HepG2 (cell line): ENCODE results near the gene ESYT1. TPM values are rescaled to one million over a fixed set of nuclear protein-coding genes. Genes with fewer than 3 reads are reported as not detected.

Experiments
- MIER2 ChIP-seq: IDR thresholded peaks from 2 replicates; pipeline ENCODE4 v1.6.1; 2016; ENCODE audit warnings: missing biosample characterization, missing genetic modification reagents
- REPIN1 ChIP-seq: sonication (generic); formaldehyde crosslinking; IDR thresholded peaks from 2 replicates; pipeline ENCODE4 v1.8.0; 2022; ENCODE audit warnings: missing genetic modification reagents, low read depth, mild to moderate bottlenecking, borderline replicate concordance
- SCMH1 ChIP-seq: sonication (generic); formaldehyde crosslinking; IDR thresholded peaks from 2 replicates; pipeline ENCODE4 v1.9.0; 2021; ENCODE audit warnings: missing genetic modification reagents, mild to moderate bottlenecking, borderline replicate concordance
- ZNF205 ChIP-seq: IDR thresholded peaks from 2 replicates; pipeline ENCODE4 v1.6.1; 2018; ENCODE audit warnings: missing biosample characterization, missing genetic modification reagents
- ZSCAN30 ChIP-seq: sonication (generic); formaldehyde crosslinking; IDR thresholded peaks from 2 replicates; pipeline ENCODE4 v1.5.0; 2020; ENCODE audit warnings: mild to moderate bottlenecking, missing genetic modification reagents
- polyA plus RNA-seq, 8 experiments: library from polyadenylated mRNA; depleted of rRNA in 3 of 8; stranded (reverse) in 7 of 8; unstranded in 1 of 8; fragments of >200 nt; fragmentation: Illumina TruSeq in 4 of 8; extraction: Trizol in 4 of 8; gene quantifications; 2 replicates each; pipeline versions ENCODE4 v1.2.1 to v1.2.3, GENCODE V29; 2011 to 2016; ENCODE audit warnings: low read depth in 4 of 8, missing spikeins in 1 of 8, mixed read lengths in 1 of 8; ENCODE audit not compliant: insufficient read depth in 1 of 8
- total RNA-seq, 5 experiments: library from RNA; depleted of rRNA; stranded (reverse); fragments of >200 nt; fragmentation: Illumina TruSeq; extraction: Trizol; gene quantifications; 2 replicates each; pipeline ENCODE4 v1.2.3, GENCODE V29; 2016; ENCODE audit warnings: low read depth in 1 of 5
- TF ChIP-seq, protein P1 (sequence below): IDR thresholded peaks from 2 replicates; pipeline ENCODE4 v1.6.1; 2012; ENCODE audit warnings: low read depth, low read length, improper control_type of control experiment
- TF ChIP-seq, protein P2 (sequence below): sonication (generic); formaldehyde crosslinking; IDR thresholded peaks from 2 replicates; pipeline ENCODE4 v1.5.1; 2020; ENCODE audit warnings: missing genetic modification reagents, mild to moderate bottlenecking, borderline replicate concordance
- TF ChIP-seq, protein P3 (sequence below): sonication (generic); formaldehyde crosslinking; conservative IDR thresholded peaks from 2 replicates; pipeline ENCODE4 v1.8.1; 2023; ENCODE audit warnings: missing genetic modification reagents
- TF ChIP-seq, protein P4 (sequence below): sonication (generic); formaldehyde crosslinking; IDR thresholded peaks from 2 replicates; pipeline ENCODE4 v1.4.0; 2020; ENCODE audit warnings: mild to moderate bottlenecking, missing genetic modification reagents
- TF ChIP-seq, protein P5 (sequence below): sonication (generic); formaldehyde crosslinking; IDR thresholded peaks from 2 replicates; pipeline ENCODE4 v1.4.0; 2020; ENCODE audit warnings: mild to moderate bottlenecking, missing genetic modification reagents
- TF ChIP-seq, protein P6 (sequence below): sonication (generic); formaldehyde crosslinking; IDR thresholded peaks from 2 replicates; pipeline ENCODE4 v1.4.0; 2020; ENCODE audit warnings: missing genetic modification reagents
- TF ChIP-seq, protein P7 (sequence below): sonication (generic); formaldehyde crosslinking; IDR thresholded peaks from 2 replicates; pipeline ENCODE4 v1.4.0; 2020; ENCODE audit warnings: missing genetic modification reagents

ESYT1 gene
- total and polyA plus RNA-seq, 2 of the 13 experiments (the other 11 are each of a cell fraction or from before 2014, with no cell fraction given), result 66.9 to 71.0 TPM

DNA sequence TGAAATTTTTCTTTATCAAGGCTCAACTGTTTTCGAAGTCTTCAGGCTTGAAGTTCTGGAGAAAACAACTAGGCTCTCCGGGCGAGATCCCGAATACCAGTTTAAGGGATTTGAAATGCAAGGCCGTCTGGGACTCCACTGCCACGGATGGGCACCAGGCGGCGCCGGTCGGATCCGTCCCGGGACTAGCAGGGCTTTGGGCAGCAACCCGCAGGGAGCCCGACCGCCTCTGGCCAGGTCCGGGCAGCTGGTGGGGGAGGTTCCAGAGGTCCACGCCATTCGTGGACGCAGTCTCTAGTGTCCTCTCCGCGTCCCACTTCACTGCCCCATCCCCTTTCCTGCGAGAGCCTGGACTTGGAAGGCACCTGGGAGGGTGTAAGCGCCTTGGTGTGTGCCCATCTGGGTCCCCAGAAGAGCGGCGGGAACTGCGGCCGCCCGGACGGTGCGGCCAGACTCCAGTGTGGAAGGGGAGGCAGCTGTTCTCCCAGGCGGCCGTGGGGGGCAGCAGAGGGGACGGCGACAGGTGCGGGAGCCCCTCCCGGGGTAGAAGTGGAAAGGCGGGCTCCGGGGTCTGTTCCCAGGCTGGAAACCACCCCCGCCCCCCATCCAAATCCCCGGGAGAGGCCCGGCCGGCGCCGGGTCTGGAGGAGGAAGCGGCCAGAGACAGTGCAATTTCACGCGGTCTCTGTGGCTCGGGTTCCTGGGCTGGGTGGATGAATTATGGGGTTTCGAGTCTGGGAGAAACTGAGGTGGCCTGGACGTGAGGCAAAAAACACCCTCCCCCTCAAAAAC lies 48.9 kb upstream of the ESYT1 start (continued):
- TF ChIP-seq, protein P1, sequence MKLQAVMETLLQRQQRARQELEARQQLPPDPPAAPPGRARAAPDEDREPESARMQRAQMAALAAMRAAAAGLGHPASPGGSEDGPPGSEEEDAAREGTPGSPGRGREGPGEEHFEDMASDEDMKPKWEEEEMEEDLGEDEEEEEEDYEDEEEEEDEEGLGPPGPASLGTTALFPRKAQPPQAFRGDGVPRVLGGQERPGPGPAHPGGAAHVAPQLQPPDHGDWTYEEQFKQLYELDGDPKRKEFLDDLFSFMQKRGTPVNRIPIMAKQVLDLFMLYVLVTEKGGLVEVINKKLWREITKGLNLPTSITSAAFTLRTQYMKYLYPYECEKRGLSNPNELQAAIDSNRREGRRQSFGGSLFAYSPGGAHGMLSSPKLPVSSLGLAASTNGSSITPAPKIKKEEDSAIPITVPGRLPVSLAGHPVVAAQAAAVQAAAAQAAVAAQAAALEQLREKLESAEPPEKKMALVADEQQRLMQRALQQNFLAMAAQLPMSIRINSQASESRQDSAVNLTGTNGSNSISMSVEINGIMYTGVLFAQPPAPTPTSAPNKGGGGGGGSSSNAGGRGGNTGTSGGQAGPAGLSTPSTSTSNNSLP, result no peak
- TF ChIP-seq ZNF205 (CRISPR knock-in tag) (peak; percentile 62; the same call in 1 of the 2 replicates), SCMH1 (CRISPR knock-in tag) (no peak), ZSCAN30 (no peak), MIER2 (CRISPR knock-in tag) (no peak), REPIN1 (CRISPR knock-in tag) (peak; percentile 40; the same call in 1 of the 2 replicates)
- TF ChIP-seq, protein P2, sequence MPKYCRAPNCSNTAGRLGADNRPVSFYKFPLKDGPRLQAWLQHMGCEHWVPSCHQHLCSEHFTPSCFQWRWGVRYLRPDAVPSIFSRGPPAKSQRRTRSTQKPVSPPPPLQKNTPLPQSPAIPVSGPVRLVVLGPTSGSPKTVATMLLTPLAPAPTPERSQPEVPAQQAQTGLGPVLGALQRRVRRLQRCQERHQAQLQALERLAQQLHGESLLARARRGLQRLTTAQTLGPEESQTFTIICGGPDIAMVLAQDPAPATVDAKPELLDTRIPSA, result no peak
- TF ChIP-seq, protein P3, sequence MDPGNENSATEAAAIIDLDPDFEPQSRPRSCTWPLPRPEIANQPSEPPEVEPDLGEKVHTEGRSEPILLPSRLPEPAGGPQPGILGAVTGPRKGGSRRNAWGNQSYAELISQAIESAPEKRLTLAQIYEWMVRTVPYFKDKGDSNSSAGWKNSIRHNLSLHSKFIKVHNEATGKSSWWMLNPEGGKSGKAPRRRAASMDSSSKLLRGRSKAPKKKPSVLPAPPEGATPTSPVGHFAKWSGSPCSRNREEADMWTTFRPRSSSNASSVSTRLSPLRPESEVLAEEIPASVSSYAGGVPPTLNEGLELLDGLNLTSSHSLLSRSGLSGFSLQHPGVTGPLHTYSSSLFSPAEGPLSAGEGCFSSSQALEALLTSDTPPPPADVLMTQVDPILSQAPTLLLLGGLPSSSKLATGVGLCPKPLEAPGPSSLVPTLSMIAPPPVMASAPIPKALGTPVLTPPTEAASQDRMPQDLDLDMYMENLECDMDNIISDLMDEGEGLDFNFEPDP, result no peak
- TF ChIP-seq, protein P4, sequence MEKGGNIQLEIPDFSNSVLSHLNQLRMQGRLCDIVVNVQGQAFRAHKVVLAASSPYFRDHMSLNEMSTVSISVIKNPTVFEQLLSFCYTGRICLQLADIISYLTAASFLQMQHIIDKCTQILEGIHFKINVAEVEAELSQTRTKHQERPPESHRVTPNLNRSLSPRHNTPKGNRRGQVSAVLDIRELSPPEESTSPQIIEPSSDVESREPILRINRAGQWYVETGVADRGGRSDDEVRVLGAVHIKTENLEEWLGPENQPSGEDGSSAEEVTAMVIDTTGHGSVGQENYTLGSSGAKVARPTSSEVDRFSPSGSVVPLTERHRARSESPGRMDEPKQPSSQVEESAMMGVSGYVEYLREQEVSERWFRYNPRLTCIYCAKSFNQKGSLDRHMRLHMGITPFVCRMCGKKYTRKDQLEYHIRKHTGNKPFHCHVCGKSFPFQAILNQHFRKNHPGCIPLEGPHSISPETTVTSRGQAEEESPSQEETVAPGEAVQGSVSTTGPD (CRISPR knock-in tag), result no peak
- TF ChIP-seq, protein P5, sequence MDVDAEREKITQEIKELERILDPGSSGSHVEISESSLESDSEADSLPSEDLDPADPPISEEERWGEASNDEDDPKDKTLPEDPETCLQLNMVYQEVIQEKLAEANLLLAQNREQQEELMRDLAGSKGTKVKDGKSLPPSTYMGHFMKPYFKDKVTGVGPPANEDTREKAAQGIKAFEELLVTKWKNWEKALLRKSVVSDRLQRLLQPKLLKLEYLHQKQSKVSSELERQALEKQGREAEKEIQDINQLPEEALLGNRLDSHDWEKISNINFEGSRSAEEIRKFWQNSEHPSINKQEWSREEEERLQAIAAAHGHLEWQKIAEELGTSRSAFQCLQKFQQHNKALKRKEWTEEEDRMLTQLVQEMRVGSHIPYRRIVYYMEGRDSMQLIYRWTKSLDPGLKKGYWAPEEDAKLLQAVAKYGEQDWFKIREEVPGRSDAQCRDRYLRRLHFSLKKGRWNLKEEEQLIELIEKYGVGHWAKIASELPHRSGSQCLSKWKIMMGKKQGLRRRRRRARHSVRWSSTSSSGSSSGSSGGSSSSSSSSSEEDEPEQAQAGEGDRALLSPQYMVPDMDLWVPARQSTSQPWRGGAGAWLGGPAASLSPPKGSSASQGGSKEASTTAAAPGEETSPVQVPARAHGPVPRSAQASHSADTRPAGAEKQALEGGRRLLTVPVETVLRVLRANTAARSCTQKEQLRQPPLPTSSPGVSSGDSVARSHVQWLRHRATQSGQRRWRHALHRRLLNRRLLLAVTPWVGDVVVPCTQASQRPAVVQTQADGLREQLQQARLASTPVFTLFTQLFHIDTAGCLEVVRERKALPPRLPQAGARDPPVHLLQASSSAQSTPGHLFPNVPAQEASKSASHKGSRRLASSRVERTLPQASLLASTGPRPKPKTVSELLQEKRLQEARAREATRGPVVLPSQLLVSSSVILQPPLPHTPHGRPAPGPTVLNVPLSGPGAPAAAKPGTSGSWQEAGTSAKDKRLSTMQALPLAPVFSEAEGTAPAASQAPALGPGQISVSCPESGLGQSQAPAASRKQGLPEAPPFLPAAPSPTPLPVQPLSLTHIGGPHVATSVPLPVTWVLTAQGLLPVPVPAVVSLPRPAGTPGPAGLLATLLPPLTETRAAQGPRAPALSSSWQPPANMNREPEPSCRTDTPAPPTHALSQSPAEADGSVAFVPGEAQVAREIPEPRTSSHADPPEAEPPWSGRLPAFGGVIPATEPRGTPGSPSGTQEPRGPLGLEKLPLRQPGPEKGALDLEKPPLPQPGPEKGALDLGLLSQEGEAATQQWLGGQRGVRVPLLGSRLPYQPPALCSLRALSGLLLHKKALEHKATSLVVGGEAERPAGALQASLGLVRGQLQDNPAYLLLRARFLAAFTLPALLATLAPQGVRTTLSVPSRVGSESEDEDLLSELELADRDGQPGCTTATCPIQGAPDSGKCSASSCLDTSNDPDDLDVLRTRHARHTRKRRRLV, result no peak
- TF ChIP-seq, protein P6, sequence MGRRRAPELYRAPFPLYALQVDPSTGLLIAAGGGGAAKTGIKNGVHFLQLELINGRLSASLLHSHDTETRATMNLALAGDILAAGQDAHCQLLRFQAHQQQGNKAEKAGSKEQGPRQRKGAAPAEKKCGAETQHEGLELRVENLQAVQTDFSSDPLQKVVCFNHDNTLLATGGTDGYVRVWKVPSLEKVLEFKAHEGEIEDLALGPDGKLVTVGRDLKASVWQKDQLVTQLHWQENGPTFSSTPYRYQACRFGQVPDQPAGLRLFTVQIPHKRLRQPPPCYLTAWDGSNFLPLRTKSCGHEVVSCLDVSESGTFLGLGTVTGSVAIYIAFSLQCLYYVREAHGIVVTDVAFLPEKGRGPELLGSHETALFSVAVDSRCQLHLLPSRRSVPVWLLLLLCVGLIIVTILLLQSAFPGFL (CRISPR knock-in tag), result no peak
- TF ChIP-seq, protein P7, sequence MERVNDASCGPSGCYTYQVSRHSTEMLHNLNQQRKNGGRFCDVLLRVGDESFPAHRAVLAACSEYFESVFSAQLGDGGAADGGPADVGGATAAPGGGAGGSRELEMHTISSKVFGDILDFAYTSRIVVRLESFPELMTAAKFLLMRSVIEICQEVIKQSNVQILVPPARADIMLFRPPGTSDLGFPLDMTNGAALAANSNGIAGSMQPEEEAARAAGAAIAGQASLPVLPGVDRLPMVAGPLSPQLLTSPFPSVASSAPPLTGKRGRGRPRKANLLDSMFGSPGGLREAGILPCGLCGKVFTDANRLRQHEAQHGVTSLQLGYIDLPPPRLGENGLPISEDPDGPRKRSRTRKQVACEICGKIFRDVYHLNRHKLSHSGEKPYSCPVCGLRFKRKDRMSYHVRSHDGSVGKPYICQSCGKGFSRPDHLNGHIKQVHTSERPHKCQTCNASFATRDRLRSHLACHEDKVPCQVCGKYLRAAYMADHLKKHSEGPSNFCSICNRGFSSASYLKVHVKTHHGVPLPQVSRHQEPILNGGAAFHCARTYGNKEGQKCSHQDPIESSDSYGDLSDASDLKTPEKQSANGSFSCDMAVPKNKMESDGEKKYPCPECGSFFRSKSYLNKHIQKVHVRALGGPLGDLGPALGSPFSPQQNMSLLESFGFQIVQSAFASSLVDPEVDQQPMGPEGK (CRISPR knock-in tag), result peak; percentile 90
